Activated CD4-positive, alpha-beta T cell treated with anti-CD3 and anti-CD28 coated beads for 4 hours (primary cell): ENCODE results near the gene HOXC9.

Experiments used
- DNase-seq, 2 donors: peaks; one replicate each; pipeline ENCODE4 v3.0.0-alpha.2; 2020

Gene HOXC9

DNA sequence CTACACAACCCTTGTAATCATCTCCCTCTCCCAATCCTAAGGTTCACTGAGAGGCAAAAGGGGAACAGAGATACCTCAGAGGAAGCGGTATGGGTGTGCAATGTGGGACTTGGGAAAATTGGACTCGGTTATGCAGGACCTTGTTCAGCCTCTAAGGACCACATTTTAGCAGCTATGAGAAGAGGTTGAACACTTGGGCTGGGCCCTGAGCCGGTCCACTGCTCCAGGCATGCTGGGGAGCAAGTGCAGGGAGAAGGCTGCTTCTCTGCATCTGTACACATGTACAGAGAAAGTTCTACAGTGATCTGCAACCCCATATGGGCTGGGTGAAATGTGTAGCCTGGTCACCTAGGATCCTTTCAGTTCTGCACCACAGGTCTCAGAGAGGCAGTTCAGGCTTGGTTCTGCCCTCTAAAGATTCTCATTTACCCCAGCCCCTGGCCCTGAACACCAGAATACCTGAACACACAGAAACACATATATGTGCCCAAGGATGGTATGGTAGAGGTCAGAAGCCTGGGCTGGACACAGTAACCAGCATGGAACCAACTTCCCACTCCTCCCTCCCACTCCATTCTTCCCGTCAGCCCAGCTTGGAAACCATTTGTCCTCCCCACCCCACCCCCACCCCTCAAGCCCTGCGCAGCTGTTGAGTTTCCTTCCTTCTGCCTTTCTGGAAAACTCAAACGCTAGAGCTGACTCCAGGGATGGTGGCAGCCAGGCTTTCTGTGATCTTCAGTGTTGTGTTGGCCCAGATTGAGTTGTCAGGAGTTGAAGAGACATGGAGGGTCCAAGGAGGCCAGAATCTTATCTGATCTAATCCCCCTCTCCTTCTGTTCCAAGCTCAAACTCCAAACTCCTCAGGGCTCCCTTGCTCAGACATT is 43.3 kb downstream of the HOXC9 start:
- no peak for DNase-seq

DNA sequence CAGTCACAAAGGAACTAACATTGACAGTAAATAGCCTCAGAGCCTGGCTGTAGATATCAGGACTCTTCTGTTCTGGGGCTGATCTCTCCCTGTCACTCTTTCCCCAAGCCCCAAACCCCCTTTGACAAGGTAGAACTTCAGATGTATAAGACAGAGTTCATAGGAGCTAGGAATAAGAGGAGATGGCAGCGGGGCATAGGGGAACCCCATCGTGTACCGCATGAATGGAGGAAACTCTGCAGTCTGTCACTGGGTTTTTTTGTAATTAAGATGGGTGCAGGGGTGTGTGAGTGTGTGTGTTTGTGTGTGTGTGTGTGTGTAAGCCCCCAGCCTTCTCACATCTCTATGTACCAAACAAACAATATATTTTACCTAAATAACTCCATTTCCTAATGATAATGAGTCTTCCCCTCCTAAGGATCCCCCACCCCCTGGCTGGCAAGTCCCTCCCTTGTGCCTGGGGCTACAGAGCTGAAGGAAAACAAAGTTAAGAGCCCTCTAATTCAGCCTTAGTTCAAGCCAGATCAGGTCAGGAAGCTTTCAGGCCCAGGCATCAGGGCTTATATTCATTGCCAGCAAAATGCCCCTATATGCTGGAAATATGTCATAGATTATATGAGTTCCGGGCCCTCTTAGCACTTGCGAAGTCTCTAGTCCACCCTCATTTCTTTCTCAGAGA is 44.6 kb downstream of the HOXC9 start:
- DNase-seq: no peak

DNA sequence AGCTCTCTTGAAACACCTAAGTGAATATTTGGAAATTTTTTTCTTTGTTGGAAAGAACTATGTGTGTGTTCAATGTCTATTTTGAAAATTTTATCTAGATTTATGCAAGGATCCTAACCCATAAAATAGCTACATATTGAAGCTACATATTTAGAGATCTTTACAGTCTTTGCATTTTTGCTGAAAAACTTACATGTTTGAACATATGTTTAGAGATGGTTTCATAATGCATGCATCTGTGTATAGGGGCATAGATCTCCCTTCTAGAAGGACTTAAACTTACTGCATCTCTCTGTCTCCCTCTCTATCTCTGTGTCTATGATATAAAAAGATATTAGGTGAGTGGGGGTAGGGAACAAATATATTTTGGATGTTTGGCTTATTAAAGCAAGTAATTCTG is 45.4 kb downstream of the HOXC9 start:
- no peak for DNase-seq

- DNase-seq: no peak
Observed at GRCh38 chr12:54045868-54046521, 46.0 kb downstream of the HOXC9 start.

- no peak for DNase-seq
Observed at GRCh38 chr12:54046809-54047159, 46.8 kb downstream of the HOXC9 start.

DNA sequence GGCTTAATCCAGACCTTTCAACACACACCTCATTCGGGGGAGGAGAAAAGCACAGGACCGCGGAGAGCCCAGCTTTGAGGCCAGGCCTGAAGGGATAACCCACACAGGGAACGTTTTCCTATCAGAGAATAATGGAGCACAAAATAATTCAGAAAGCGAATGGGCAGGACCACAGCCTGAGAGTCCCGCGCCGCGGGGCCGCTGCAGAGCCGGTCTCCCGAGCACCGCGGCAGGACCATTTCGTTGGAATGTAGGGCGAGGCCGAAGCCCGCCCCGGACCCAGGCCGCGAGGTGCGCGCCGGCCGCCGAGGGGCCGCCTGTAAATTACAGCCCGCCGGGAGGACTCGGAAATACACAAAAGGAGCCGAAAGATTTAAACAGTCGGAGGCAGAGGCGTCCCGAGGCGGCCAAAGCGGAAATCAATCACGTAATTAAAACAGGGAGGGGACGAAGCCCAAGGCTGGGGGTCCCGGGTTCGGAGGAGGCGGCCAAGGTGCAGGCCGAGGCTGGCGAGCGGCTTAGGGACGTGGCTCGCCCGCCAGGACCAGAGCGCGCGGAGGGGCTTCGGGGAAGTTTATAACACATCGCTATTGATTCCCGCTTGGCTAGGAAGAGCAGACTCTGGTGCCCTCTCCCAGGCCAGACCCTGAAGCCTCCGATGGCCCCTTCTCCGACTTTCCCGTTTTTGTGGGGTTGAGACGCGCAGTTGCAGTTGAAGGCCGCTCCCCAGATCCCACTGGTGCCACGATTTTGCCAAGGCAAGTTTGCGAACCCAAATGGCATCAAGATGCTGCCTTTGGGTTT is 47.4 kb downstream of the HOXC9 start:
- DNase-seq: no peak

DNA sequence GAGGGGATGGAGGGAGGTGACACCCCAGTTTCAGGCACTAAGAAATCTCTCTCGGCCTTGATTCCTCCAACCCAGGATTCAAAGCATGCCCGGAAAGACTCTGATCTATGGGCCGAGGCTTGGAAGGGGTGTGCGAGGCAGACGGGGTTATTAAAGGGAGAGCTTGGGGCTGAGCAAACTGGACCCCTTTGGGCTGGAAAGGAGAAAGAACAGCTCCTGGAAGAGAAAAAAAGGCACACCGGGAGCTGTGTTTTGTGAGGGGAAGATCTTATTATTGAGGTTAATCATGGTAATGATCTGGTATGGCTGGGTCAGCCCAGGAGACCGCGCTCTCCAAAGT is 48.0 kb downstream of the HOXC9 start:
- DNase-seq: no peak

DNA sequence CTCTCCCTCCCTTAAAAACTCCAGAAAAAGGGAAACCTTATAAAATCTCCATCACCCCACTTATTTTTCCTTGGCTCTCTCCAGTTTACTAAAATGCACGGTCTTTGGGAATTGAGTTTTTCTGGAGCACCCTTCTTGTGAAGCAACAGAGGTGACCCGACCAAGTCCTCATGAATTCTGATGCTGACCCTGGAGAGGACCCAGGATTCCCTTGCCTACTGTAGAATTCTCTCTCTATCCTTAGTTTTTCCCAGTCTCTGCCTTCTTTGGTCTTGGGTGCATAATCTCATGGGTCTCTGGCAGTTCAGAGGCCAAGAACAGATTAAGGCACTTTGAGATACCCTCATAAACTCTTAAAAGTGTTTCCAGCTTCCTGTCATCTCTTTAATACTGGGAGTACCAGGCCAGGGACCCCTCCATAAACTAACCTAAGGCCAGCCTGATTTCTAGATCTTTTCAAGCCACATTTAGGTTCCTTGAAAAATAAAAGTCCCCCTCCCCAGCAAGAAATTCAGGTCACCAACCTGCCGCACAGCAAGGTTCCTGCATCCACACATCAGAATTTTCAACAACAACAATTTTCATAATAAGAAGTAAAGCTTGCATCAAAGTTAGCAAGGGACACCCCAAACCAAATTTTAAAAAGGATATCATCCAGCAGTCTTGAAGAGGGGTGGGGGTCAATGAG is 48.6 kb downstream of the HOXC9 start:
- DNase-seq: no peak

- DNase-seq: no peak
Observed at GRCh38 chr12:54049108-54049507, 49.1 kb downstream of the HOXC9 start.

DNA sequence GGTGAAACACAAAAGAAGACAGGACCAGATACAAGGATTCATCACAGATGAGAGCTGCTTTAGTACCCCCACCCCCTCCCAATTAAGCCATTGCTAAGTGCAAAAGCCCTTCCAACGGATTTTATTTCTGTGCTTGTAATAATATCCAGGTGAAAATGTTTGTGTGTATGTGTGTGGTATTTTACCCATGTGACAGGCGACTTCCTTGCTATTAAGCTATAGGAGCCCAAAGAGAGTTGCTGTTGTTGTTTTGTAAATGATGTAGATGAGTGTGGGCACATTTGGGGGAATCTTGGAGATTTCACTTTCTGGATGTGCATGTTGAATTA is 50.5 kb downstream of the HOXC9 start:
- DNase-seq: no peak

- no peak for DNase-seq
Observed at GRCh38 chr12:54051026-54051842, 51.3 kb downstream of the HOXC9 start.

DNA sequence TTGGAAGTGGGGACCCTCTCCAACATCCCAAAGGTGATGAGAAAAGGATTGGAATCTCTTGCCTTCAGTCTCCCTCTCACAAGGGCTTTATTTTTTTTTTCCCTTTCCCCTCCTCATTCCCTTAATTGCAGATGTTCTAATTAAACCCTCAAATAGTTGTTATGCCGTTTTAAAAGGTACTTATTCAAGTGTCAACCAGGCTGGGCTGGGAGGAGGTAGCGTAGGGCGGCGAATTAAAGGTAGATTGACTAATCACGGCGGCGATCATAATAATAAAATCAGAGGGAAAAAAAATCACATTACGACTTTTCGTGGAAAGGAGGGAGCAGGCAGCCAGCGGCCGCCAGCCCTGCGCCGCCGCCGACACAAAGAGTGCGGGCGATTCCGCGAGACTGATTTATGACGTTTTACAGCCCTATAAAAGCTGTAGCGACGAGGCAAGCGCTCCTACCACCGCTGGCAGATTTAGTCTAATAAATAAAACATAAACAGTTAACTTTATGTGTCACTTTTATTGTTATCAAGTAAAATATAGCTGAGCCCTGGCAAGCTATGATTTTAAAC is 52.0 kb downstream of the HOXC9 start:
- DNase-seq: no peak

- DNase-seq: no peak
Observed at GRCh38 chr12:54052438-54053002, 52.6 kb downstream of the HOXC9 start.
